Stimulated activated CD8-positive, alpha-beta memory T cell treated with anti-CD3 and anti-CD28 coated beads, Interleukin-12 subunit alpha, Interleukin-12 subunit beta, amount 100 ng/mL, for 24 hours (primary cell): Measurements from ENCODE around the gene KRT80.

ENCODE experiments used
- DNase-seq: peaks from one replicate; pipeline ENCODE4 v3.0.0-alpha.2; 2020; ENCODE audit errors: extremely low read depth

Gene KRT80

GRCh38 chr12:52139147-52139546 lies 52.7 kb downstream of the KRT80 start:
- DNase-seq = no peak

- DNase-seq = no peak
Observed at GRCh38 chr12:52137746-52138145, 54.1 kb downstream of the KRT80 start.

DNA sequence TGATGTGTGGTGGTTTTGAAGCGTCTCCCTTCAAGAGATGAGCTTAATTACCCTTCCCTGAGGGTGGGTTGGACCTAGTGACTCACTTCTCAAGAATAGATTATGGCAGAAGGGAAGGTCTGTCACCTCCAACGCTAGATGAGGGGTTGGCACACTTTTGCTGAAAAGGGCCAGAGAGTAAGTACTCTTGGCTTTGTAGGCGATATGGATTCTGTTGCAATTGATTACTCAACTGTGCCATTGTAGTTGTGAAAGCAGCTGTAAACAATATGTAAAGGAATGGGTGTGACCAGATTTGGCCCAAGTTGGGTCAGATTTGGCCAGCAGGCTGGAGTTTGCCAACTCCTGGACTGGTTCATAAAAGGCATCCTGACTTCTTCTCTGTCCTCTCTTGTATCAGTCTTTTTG lies 59.1 kb downstream of the KRT80 start:
- DNase-seq = no peak

DNA sequence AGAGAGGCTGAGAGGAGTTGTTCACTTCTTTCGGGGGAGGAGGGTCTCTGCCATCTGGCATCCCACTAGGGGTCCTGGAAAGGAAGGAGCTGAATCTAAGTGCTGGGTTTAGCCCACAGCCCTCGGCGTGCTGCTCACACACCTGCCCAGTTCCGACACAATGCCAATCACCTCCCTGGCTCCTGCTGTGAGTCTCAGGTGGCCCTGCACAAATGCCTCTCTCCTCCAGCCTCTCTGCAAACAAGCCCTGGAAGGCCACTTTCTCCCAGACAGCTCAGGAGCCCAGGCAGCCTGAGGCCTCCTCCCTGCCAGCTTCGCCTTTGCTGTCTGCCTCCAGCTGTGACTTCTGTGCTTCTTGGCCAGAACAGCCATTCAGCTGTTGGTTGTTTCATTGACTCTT lies 61.1 kb downstream of the KRT80 start:
- DNase-seq = no peak

- no peak for DNase-seq
Observed at GRCh38 chr12:52127683-52128450, 63.9 kb downstream of the KRT80 start.

DNA sequence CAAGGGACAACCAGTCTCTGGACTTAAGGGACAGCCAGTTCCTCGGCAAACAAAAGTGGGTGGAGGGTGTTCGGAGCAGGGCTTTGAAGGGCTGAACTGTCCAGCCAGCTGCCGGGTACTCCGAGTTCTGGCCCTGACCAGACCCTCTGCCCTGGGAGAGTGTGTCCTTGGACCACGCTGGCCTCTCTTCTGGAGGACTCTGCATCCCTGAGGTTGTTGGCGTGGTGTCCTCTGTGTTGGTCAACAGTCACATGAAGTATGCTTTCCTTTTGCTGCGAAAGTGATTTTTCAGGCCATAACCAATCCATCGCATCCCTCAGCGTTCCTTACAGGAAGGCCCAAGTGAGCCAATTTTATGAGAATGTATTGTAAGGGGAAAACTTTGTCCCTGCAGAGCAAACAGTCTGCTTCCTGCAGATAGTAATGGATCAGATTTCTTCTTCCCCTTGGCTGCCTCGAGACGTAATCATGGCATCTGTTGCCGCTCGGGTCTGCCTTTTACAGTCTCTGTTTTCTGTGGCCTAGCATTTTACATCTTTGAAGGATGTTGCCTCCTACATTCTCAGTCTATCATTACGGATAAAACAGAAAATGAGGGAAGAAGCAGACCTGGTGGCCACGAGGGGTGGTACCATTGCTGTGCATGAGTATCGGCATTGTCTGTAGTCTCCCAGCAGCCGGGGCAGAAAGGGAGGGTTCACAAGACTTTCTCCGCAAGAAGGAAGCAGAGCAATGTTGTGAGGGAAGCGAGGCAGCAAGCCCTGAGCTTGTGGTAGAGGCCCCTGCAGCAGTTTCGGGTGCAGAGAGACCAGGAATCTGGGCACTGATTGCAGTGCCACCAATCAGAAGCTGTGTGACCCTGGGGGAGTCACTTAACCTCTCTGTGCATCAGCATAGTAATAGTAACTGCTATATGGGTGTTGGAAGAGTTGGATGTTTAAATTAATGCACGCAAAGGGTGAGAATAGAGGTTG lies 64.9 kb downstream of the KRT80 start:
- DNase-seq = no peak

GRCh38 chr12:52126050-52126604 lies 65.7 kb downstream of the KRT80 start:
- no peak for DNase-seq

- no peak for DNase-seq
Observed at GRCh38 chr12:52125476-52125900, 66.3 kb downstream of the KRT80 start.

DNA sequence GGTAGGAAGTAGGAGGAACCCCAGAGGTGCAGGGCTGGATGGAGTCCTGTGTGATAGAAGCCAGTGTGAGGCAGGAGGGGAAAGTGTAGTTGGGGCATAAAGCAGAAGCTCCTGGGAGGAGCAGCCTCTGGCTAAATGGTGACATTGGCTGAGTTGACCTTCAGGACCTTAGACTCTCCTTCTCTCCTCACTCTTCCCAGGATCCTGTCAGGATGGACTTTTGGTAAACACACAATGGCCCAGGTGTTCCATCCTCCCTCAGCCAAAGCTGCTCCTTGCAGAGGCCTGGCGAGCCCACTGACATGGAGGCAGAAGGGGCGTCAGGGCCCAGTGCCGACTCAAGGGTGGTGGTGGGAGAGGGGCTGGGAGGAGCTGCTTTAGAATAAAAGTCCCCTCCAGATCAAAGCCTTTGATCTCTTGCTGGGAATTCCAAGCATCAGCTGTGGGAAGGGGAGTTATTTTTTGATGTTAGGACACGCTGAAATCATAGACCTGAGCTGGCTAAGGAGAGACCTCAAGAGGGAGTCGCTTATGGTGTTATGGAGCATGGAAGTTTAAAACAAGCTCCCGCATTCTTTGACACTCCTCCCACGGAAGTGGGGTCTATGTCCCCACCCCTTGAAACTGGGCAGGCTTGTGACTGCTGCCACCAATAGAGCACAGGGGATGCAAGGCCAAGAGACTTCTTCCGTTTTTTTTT lies 68.2 kb downstream of the KRT80 start:
- no peak for DNase-seq

GRCh38 chr12:52122904-52123303 lies 68.9 kb downstream of the KRT80 start:
- no peak for DNase-seq

GRCh38 chr12:52122540-52122871 lies 69.3 kb downstream of the KRT80 start:
- DNase-seq = no peak

- peak; percentile 27 for DNase-seq
Observed at GRCh38 chr12:52121824-52122539, 69.8 kb downstream of the KRT80 start.

- no peak for DNase-seq
Observed at GRCh38 chr12:52120951-52121823, 70.6 kb downstream of the KRT80 start.

- DNase-seq = no peak
Observed at GRCh38 chr12:52119398-52120254, 72.2 kb downstream of the KRT80 start.
